Parathyroid adenoma (tissue), 2 donors: ENCODE data around the gene PRDX5.

Source experiments
- H2AFZ ChIP-seq: fragments of 300-600 bp; sonication (generic); one replicate; pipeline ENCODE4 v1.7.0; 2017; ENCODE audit warnings: antibody characterized with exemption, mild to moderate bottlenecking
- H3K27ac ChIP-seq: fragments of 300-600 bp; sonication (generic); one replicate; pipeline ENCODE4 v1.7.0; 2017
- H3K27me3 ChIP-seq: fragments of 300-600 bp; sonication (generic); one replicate; pipeline ENCODE4 v1.7.0; 2017; ENCODE audit warnings: low read length; ENCODE audit not compliant: control insufficient read depth, insufficient read depth
- H3K36me3 ChIP-seq: fragments of 300-600 bp; sonication (generic); one replicate; pipeline ENCODE4 v1.7.0; 2017; ENCODE audit warnings: low read length; ENCODE audit not compliant: control insufficient read depth, insufficient read depth
- H3K4me1 ChIP-seq: fragments of 300-600 bp; sonication (generic); one replicate; pipeline ENCODE4 v1.7.0; 2017; ENCODE audit warnings: control low read depth
- H3K4me2 ChIP-seq: fragments of 300-600 bp; sonication (generic); one replicate; pipeline ENCODE4 v1.7.0; 2017; ENCODE audit warnings: low read length
- H3K4me3 ChIP-seq: fragments of 300-600 bp; sonication (generic); one replicate; pipeline ENCODE4 v1.7.0; 2017; ENCODE audit warnings: low read depth, low read length
- H3K79me2 ChIP-seq: fragments of 300-600 bp; sonication (generic); one replicate; pipeline ENCODE4 v1.7.0; 2017; ENCODE audit warnings: control low read depth
- H3K9ac ChIP-seq: fragments of 300-600 bp; sonication (generic); one replicate; pipeline ENCODE4 v1.7.0; 2017; ENCODE audit warnings: mild to moderate bottlenecking
- H3K9me3 ChIP-seq: fragments of 300-600 bp; sonication (generic); one replicate; pipeline ENCODE4 v1.7.0; 2017; ENCODE audit warnings: low read length; ENCODE audit not compliant: control insufficient read depth
- TF ChIP-seq, protein P1 (sequence below): fragments of 300-600 bp; sonication (generic); IDR thresholded peaks from one replicate; pipeline ENCODE4 v1.7.0; 2017; ENCODE audit warnings: antibody characterized with exemption, mild to moderate bottlenecking
- donor health status: primary hyperparathyroidism.

Gene PRDX5

GRCh38 chr11:64317325-64317960 lies 478 bp upstream of the PRDX5 start, which contains the start of gene TRMT112:
TSS of gene TRMT112 (minus strand) at chr11:64317559. CDS start at chr11:64317526, 33 bp downstream.
- Histone ChIP-seq H3K9ac (peak within 1 kb of the TSS; percentile 89), H2AFZ (peak within 1 kb of the TSS; percentile 78), H3K4me1 (peaks cover 4% of the 10 kb centered on the region), H3K36me3 (no peaks in the 10 kb centered on the region), H3K27me3 (no peaks in the 10 kb centered on the region), H3K27ac (peak within 1 kb of the TSS; percentile 99), H3K9me3 (no peaks in the 10 kb centered on the region), H3K4me3 (peak within 1 kb of the TSS; percentile 92), H3K4me2 (peak within 1 kb of the TSS; percentile 99), H3K79me2 (no peaks in the 10 kb centered on the region)
- TF ChIP-seq, protein P1, sequence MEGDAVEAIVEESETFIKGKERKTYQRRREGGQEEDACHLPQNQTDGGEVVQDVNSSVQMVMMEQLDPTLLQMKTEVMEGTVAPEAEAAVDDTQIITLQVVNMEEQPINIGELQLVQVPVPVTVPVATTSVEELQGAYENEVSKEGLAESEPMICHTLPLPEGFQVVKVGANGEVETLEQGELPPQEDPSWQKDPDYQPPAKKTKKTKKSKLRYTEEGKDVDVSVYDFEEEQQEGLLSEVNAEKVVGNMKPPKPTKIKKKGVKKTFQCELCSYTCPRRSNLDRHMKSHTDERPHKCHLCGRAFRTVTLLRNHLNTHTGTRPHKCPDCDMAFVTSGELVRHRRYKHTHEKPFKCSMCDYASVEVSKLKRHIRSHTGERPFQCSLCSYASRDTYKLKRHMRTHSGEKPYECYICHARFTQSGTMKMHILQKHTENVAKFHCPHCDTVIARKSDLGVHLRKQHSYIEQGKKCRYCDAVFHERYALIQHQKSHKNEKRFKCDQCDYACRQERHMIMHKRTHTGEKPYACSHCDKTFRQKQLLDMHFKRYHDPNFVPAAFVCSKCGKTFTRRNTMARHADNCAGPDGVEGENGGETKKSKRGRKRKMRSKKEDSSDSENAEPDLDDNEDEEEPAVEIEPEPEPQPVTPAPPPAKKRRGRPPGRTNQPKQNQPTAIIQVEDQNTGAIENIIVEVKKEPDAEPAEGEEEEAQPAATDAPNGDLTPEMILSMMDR: no peak

GRCh38 chr11:64318766-64319761 lies 1.1 kb downstream of the PRDX5 start:
- H3K9ac ChIP-seq: no peak overlapping the region
- H3K36me3 ChIP-seq: no peaks in the 10 kb centered on the region
- peak overlapping the region; percentile 99 for H3K4me2 ChIP-seq
- H3K27ac ChIP-seq: peak overlapping the region; percentile 51
- no peaks in the 10 kb centered on the region for H3K9me3 ChIP-seq
- TF ChIP-seq, protein P1: no peak
- H3K4me3 ChIP-seq: peak overlapping the region; percentile 92
- H3K27me3 ChIP-seq: no peaks in the 10 kb centered on the region
- no peaks in the 10 kb centered on the region for H3K79me2 ChIP-seq
- H2AFZ ChIP-seq: no peak overlapping the region
- H3K4me1 ChIP-seq: peaks cover 4% of the 10 kb centered on the region

GRCh38 chr11:64320556-64320955 lies 2.6 kb downstream of the PRDX5 start:
- no peak overlapping the region for H3K27ac ChIP-seq
- TF ChIP-seq, protein P1: no peak

GRCh38 chr11:64321026-64321425 lies 3.1 kb downstream of the PRDX5 start:
- no peak overlapping the region for H3K27ac ChIP-seq
- TF ChIP-seq, protein P1: no peak
- H3K36me3 ChIP-seq: no peaks in the 10 kb centered on the region

More at GRCh38 chr11:64320556-64320955, 2.6 kb downstream of the PRDX5 start:
- no peak overlapping the region for H3K4me3 ChIP-seq
- no peaks in the 10 kb centered on the region for H3K27me3 ChIP-seq
- peaks cover 4% of the 10 kb centered on the region for H3K4me1 ChIP-seq
- H3K36me3 ChIP-seq: no peaks in the 10 kb centered on the region
- no peak overlapping the region for H3K4me2 ChIP-seq
- H3K9me3 ChIP-seq: no peaks in the 10 kb centered on the region
- H3K79me2 ChIP-seq: no peaks in the 10 kb centered on the region
- no peak overlapping the region for H2AFZ ChIP-seq
- H3K9ac ChIP-seq: no peak overlapping the region

More at GRCh38 chr11:64321026-64321425, 3.1 kb downstream of the PRDX5 start:
- Histone ChIP-seq H2AFZ (no peak overlapping the region), H3K4me1 (peaks cover 4% of the 10 kb centered on the region), H3K9ac (no peak overlapping the region), H3K79me2 (no peaks in the 10 kb centered on the region), H3K9me3 (no peaks in the 10 kb centered on the region), H3K27me3 (no peaks in the 10 kb centered on the region), H3K4me2 (no peak overlapping the region), H3K4me3 (no peak overlapping the region)
